Activated CD8-positive, alpha-beta memory T cell treated with anti-CD3 and anti-CD28 coated beads for 24 hours (primary cell): ENCODE measurements around the gene PSPC1.
"Not testable (repeated sequence)": the region's sequence is repeated elsewhere in the genome, so short reads cannot be mapped to it uniquely, and the experiment has no call there.

Experiments
- DNase-seq: peaks from one replicate; pipeline ENCODE4 v3.0.0-alpha.2; 2020

PSPC1 gene

GRCh38 chr13:19759669-19760068 is 23.1 kb downstream of the PSPC1 start:
- no peak for DNase-seq

DNA sequence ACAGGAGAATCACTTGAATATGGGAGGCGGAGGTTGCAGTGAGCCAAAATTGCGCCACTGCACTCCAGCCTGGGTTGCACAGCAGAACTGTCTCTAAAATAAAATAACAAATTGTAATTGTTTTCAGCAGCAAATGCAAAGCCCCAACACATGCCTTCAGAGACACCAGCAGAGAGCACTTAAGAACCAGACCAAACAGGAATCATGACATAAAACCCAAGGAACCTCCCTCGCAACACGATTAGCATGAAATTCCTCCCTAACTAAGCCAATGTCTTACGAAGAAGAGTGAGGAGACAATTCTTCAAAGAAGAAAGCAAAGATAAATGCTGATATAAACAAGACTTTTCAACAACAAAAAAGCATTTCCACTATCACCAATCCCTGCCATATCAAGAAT is 40.1 kb downstream of the PSPC1 start:
- no peak for DNase-seq

- no peak for DNase-seq
Observed at GRCh38 chr13:19737844-19738557, 44.7 kb downstream of the PSPC1 start.

DNA sequence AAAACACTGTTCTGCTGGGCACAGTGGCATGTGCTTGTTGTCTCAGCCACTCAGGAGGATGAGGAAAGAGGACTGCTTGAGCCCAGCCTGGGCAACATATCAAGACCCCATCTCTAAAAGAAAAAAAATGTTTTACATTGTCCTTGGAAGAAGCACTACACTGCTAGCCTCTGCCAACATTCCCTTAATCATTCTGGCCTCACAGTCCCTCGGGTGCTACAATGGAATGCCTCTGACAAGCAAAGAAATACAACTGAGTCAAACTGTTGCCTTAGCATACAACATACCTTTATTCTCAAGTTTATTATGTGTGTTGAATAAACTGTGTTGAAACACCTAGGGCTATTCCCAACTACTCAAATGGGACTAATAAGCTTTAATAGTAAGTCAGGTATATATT is 56.1 kb downstream of the PSPC1 start:
- DNase-seq: no peak

GRCh38 chr13:19725320-19725719 is 57.4 kb downstream of the PSPC1 start:
- no peak for DNase-seq

DNA sequence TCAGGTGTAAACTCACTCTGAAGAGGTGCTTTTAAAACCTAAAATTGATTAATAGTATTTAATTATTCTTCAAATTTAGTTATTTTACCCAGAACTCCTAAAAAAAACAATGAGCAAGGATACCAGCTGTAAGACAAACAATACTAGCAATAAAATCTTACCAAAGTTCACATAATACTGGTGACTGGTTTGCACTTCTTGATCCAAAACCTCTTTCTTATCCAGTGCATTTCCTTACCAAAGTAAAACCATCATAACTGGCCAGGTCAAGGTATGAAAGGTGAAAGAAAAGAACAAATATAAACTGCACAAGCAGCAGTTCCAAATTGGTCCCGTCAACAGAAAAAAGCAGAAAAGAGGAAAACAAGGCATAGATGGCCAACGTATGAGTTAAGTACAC is 62.7 kb downstream of the PSPC1 start:
- no peak for DNase-seq

GRCh38 chr13:19713186-19713965 is 69.4 kb downstream of the PSPC1 start:
- no peak for DNase-seq

- DNase-seq: not testable (repeated sequence)
Observed at GRCh38 chr13:19709782-19710181, 73.0 kb downstream of the PSPC1 start.

DNA sequence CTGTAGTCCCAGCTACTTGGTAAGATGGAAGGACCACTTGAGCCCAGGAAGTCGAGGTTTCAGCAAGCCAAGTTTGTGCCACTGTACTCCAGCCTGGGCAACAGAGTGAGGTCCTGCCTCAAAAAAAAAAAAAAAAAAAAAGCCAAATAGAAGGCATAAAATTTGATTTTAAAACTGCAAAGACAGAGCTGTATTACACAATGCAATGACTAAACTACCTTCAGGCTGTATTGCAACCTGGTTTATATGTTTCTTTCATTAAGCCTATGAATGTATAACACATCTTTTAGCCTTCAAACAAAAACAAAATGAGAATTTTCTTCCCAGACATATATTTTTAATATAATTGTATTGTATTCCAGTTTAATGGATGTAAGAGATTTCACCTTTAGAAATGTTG is 73.7 kb downstream of the PSPC1 start:
- DNase-seq: not testable (repeated sequence)

- not testable (repeated sequence) for DNase-seq
Observed at GRCh38 chr13:19704256-19704655, 78.5 kb downstream of the PSPC1 start.

DNA sequence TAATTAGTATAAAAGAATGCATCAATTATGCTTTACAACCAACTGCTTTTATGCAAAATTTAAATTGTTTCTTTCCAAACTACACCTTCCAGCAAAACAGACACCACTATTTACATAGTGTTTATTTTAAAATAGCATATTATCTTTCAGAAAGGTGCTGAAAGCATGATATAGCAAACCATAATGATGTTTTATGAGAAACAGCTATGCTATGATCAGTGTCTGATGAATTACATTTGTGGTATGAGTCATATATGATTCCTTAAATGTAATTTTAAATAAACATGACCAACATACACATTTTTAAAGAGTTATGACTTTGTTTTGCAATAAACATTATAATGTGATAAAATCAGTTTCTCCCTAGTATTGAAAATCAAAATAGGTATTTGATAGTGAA is 81.1 kb downstream of the PSPC1 start:
- DNase-seq: not testable (repeated sequence)

GRCh38 chr13:19700963-19701362 is 81.8 kb downstream of the PSPC1 start:
- not testable (repeated sequence) for DNase-seq

DNA sequence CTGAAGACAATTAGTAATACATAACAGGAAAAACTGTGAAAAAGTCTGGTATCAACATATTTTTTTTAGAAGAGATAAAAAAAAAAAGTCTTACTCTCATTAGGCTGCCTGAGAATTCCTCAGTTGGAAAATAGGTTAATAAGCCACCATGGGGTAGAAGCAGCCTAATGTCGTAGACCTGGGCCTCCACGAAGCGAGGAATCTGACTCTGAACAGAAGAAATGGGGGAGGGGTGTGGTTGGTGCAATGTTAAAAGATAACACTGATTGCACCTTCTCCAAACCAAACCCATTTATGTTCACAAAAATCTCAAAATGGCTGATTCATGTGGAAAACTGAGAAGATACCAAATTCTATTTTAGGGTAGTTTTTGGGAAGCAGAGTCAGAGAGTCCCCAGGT is 86.9 kb downstream of the PSPC1 start:
- DNase-seq: no peak

DNA sequence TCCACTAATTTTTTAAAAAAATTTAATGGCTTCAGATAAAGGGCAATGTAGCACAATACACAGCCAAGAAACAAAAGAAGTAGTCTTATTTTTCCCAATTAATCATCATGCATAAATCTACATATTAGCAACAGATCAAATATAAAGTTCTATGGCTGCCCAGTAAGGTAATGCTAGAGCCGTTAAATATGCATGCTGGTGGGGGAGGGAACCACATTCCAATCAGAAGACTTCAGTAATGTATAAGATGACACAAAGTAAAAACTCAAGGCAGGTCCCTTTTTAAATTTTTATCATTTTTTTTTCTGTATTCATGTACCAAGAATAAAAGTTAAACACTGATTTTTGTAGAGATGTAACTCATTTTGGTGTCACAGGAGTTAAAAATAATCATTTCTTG is 87.3 kb downstream of the PSPC1 start:
- DNase-seq: no peak

DNA sequence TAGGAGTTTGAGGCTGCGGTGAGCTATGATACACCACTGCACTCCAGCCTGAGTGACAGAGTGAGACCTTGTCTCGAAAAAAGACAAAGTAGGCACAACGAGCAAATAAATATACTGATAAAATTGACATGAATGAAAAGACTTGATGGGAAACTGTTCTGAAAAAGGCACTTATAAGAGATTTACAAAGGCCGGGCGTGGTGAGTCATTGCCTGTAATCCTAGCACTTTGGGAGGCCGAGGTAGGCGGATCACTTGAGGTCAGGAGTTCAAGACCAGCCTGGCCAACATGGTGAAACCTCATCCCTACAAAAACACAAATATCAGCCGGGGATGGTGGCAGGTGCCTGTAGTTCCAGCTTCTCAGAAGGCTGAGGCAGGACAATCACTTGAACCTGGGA is 91.3 kb downstream of the PSPC1 start:
- DNase-seq: not testable (repeated sequence)

DNA sequence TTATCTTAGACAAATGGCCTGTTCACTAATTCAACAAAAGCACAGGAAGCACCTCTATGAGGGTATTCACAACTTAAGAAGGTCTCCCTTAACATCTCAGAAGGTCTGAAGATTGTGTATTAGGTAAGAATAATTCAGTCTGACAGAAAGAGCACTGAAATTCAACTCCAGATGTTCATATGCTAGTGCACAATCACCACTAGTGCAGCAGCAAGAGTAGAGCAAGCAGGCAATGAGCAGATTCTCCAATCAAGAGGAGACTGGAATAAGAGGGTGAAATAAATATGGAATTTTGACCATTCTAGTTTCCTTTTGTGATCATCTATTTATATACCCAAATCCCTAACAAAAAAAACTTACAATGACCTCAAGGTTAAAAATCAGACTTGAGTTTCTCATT is 97.3 kb downstream of the PSPC1 start:
- no peak for DNase-seq

GRCh38 chr13:19685034-19685433 is 97.7 kb downstream of the PSPC1 start:
- DNase-seq: no peak

GRCh38 chr13:19681517-19681916 is 101.2 kb downstream of the PSPC1 start:
- no peak for DNase-seq

DNA sequence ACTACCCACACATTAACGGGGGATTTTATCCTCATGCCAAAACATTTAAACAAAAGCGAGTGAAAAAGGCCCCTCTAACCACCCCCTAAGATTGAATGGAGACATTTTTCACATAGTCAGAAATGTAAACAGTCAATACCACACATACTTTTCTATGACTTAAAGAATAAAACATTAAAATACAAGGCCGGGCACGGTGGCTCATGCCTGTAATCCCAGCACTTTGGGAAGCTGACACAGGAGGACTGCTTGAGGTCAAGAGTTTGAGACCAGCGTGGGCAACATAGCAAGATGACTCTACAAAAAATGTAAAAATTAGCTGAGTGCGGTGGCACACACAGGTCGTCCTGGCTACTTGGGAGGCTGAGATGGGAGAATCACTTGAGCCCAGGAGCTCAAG is 102.0 kb downstream of the PSPC1 start:
- no peak for DNase-seq

- DNase-seq: no peak
Observed at GRCh38 chr13:19676168-19676567, 106.6 kb downstream of the PSPC1 start.

DNA sequence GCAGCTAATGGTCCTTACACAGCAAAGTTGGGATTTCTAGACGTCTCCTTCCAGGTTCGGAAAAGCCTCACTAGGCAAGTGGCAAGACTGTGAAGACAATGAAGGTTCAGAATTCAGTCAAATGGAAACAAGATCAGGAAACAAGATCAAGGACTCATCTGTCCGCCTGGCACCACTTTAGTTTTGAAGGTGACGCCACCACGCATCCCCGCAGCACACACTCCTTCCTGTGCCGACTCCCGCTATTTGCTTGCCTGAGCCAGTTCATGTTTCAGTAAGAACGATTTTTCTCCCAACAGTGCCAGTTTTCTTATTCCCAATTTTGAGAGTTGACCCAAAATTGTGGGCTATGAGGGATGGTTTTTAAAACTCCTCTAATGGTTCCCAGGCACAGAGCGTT is 107.8 kb downstream of the PSPC1 start:
- DNase-seq: no peak

DNA sequence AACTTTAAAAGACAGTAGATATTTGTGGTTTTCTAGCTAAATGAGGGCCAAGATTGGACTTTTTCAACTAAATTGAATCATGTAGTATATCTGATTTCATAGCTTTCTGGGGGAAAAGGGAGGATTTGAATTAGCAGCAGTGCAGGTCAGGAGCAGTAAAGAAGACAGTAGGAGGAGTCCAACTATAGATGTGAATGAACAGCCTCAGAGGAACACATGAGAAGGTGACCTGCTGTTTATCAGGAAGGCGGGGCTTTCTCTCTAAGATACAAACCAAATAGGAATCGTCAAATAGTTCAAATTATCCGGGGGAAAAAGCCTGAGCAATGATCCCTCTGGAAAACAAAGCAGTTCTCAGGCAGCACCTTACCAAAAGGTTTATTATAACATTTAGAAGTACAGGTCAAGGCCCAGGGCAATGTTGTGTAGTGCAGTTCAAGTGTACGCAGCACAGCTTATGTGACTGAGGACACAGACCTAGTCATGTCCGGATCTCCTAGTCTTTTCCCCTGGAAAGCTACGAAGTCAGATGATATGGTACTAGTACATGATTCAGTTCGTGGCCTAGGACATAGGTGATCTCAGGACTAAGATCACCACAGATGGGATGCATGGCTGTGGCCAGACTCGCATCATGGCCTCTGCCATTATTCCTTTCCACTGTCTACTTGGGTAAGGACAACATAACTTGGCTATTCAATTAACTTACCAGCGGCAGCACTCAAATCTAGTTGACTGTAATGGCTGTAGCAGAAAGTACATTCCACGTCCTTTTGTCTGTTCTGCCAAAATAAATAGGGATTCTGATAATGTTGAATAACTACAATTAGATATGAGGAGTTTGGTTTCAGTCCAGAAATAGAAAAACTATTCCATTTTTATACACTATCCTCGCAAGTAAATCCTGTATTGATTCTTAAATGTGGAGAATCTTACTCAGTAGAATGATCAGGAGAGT is 109.0 kb downstream of the PSPC1 start:
- DNase-seq: no peak

GRCh38 chr13:19672990-19673389 is 109.8 kb downstream of the PSPC1 start:
- no peak for DNase-seq
